ENCODE results near the gene ENG.

DNA sequence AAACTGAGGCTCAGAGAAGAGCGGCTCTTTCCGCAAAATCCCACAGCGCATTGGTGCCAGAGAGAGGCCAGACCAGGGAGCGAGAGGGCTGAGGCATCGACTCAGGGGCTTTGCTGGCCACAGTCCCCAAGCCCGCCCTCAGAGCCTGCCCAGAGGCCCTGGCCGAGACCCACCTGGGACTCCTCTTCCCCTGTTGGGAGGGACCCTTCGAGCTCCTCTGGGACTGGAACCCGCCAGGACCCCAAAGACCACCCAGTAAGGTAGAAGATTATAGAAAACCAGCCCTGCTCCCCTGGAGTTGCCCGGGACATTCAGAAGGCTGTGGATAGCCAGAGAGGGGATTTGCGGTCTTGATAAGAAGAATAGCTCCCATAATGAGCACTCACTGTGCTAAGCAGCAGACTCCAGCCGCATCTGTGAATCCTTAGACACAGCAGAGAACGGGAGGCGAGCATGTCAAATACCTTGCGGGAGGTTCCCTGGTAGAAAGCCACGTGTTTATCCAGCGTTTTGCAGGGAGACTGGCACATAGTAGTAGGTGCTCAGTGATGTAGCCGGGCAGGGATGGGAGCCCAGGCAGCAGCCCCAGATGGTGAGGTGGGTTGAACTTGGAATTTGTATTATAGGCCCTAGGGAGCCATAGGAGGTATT lies 23.7 kb upstream of the ENG start:
- TF ChIP-seq, protein P1, sequence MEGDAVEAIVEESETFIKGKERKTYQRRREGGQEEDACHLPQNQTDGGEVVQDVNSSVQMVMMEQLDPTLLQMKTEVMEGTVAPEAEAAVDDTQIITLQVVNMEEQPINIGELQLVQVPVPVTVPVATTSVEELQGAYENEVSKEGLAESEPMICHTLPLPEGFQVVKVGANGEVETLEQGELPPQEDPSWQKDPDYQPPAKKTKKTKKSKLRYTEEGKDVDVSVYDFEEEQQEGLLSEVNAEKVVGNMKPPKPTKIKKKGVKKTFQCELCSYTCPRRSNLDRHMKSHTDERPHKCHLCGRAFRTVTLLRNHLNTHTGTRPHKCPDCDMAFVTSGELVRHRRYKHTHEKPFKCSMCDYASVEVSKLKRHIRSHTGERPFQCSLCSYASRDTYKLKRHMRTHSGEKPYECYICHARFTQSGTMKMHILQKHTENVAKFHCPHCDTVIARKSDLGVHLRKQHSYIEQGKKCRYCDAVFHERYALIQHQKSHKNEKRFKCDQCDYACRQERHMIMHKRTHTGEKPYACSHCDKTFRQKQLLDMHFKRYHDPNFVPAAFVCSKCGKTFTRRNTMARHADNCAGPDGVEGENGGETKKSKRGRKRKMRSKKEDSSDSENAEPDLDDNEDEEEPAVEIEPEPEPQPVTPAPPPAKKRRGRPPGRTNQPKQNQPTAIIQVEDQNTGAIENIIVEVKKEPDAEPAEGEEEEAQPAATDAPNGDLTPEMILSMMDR (IDR thresholded peaks at IDR 0.05) = no peak
- TF ChIP-seq TCF7L2 (IDR thresholded peaks at IDR 0.05; ENCODE audit: low read depth, low read length) (no peak), POLR2AphosphoS5 (IDR thresholded peaks at IDR 0.05; ENCODE audit: low read depth, low read length) (no peak)
- TF ChIP-seq, protein P2, sequence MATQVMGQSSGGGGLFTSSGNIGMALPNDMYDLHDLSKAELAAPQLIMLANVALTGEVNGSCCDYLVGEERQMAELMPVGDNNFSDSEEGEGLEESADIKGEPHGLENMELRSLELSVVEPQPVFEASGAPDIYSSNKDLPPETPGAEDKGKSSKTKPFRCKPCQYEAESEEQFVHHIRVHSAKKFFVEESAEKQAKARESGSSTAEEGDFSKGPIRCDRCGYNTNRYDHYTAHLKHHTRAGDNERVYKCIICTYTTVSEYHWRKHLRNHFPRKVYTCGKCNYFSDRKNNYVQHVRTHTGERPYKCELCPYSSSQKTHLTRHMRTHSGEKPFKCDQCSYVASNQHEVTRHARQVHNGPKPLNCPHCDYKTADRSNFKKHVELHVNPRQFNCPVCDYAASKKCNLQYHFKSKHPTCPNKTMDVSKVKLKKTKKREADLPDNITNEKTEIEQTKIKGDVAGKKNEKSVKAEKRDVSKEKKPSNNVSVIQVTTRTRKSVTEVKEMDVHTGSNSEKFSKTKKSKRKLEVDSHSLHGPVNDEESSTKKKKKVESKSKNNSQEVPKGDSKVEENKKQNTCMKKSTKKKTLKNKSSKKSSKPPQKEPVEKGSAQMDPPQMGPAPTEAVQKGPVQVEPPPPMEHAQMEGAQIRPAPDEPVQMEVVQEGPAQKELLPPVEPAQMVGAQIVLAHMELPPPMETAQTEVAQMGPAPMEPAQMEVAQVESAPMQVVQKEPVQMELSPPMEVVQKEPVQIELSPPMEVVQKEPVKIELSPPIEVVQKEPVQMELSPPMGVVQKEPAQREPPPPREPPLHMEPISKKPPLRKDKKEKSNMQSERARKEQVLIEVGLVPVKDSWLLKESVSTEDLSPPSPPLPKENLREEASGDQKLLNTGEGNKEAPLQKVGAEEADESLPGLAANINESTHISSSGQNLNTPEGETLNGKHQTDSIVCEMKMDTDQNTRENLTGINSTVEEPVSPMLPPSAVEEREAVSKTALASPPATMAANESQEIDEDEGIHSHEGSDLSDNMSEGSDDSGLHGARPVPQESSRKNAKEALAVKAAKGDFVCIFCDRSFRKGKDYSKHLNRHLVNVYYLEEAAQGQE (IDR thresholded peaks at IDR 0.05; ENCODE audit: insufficient read depth in 1 of 2, low read depth in 2 of 2, low read length in 1 of 2) = no peak
